Measurements from ENCODE around the gene TRIM37. TPM values are rescaled to one million over a fixed set of nuclear protein-coding genes. Genes with fewer than 3 reads are reported as not detected.

The TRIM37 gene
- total RNA-seq, 1 donor from 2014 or later = 19.3 TPM

DNA sequence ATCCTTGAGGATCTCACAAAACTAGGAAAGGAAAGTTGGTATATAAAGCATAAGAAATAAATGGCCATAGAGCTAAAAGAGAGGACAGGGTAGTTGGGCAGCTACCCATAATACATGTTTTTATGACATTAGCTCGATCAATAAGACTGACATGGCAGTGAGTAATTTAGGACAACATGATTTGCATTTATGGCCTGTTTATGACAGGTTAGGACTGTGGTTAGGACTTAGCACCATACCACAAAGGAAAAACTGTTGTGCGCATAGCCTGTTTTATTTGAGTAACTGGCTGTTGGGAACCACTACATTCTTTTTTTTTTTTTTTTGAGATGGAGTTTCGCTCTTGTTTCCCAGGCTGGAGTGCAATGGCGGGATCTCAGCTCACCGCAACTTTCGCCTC is 18.0 kb upstream of the TRIM37 start:
- Histone ChIP-seq H3K4me1 (no peaks in the 10 kb centered on the region), H3K27me3 (ENCODE audit: low read depth) (no peaks in the 10 kb centered on the region), H3K27ac (no peak overlapping the region), H3K4me3 (no peak overlapping the region), H3K9me3 (no peaks in the 10 kb centered on the region), H3K36me3 (peaks cover 44% of the 10 kb centered on the region)
- ATAC-seq = no peak
- DNase-seq = no peak
- TF ChIP-seq, protein P1, sequence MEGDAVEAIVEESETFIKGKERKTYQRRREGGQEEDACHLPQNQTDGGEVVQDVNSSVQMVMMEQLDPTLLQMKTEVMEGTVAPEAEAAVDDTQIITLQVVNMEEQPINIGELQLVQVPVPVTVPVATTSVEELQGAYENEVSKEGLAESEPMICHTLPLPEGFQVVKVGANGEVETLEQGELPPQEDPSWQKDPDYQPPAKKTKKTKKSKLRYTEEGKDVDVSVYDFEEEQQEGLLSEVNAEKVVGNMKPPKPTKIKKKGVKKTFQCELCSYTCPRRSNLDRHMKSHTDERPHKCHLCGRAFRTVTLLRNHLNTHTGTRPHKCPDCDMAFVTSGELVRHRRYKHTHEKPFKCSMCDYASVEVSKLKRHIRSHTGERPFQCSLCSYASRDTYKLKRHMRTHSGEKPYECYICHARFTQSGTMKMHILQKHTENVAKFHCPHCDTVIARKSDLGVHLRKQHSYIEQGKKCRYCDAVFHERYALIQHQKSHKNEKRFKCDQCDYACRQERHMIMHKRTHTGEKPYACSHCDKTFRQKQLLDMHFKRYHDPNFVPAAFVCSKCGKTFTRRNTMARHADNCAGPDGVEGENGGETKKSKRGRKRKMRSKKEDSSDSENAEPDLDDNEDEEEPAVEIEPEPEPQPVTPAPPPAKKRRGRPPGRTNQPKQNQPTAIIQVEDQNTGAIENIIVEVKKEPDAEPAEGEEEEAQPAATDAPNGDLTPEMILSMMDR (IDR thresholded peaks at IDR 0.05) = no peak
- intact Hi-C loops (cut with DNase I) = no loop called here

DNA sequence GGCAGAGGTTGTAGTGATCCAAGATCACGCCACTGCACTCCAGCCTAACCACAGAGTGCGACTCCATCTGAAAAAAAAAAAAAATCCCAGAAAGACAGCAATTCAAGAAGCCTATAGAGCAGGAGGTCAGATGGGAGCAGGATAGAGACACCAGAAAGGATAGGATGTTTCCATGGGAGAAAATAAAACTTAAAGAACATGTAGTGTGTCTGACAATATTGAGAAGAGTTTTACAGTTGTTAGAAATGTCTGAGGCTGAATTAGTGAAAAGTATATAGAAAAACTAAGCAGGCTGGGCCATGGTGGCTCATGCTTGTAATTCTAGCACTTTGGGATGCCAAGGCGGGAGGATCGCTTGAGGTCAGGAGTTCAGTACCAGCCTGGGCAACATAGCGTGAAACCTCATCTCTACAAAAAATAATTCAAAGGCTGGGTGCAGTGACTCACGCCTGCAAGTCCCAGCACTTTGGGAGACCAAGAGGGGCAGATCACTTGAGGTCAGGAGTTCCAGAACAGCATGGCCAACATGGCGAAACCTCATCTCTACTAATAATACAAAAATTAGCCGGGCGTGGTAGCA is 15.3 kb upstream of the TRIM37 start:
- H3K27ac ChIP-seq = no peak overlapping the region
- no peak for DNase-seq
- H3K36me3 ChIP-seq = peaks cover 44% of the 10 kb centered on the region
- intact Hi-C loops (cut with DNase I) = no loop called here
- H3K4me3 ChIP-seq = no peak overlapping the region
- no peaks in the 10 kb centered on the region for H3K4me1 ChIP-seq
- H3K27me3 ChIP-seq (ENCODE audit: low read depth) = no peaks in the 10 kb centered on the region
- H3K9me3 ChIP-seq = no peaks in the 10 kb centered on the region
- TF ChIP-seq, protein P1 (IDR thresholded peaks at IDR 0.05) = no peak
- no peak for ATAC-seq

DNA sequence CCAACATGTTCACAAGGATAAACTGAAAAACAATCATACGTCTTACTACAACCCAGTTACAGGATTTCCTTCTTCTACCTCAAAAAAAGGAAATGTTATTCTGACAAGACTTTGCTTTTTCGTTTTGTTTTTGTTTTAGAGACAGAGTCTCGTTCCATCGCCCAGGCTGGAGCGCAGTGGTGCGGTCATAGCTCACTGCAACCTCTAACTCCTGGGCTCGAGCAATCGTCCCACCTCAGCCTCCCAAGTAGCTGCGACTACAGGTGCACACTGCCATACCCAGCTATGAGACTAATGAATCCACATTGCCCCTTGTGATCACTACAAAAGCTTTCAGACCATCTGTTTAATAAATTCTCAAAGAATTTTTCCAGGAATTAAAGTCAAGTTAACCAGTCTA is 8.8 kb upstream of the TRIM37 start:
- intact Hi-C loops (cut with DNase I) = no loop called here
- TF ChIP-seq, protein P1 (IDR thresholded peaks at IDR 0.05) = no peak
- Histone ChIP-seq H3K4me3 (no peak overlapping the region), H3K27ac (no peak overlapping the region), H3K4me1 (peaks cover 8% of the 10 kb centered on the region), H3K36me3 (peaks cover 43% of the 10 kb centered on the region), H3K9me3 (no peaks in the 10 kb centered on the region), H3K27me3 (ENCODE audit: low read depth) (no peaks in the 10 kb centered on the region)
- ATAC-seq (no peak), DNase-seq (no peak)

DNA sequence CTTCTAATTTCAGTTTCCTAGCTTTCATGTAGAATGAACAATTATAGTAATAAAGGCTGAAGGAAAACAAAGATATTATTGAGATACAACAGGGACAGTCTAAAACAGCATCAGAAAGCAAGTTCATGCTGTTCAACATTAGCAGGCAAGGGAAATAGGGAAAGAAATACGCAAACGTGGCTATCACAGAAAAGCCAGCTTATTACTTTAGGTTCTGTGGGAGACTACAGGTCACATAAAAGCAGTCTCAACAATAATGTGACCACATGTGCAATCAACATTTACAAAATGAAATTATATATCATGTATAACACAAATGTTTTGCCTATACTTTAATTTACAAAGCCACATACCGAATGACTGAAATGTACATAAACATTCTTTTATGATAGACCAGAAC is 4.9 kb upstream of the TRIM37 start:
- H3K27ac ChIP-seq = no peak overlapping the region
- H3K9me3 ChIP-seq = no peaks in the 10 kb centered on the region
- DNase-seq (no peak), ATAC-seq (no peak)
- TF ChIP-seq, protein P1 (IDR thresholded peaks at IDR 0.05) = no peak
- intact Hi-C loops (cut with DNase I) = no loop called here
- no peak overlapping the region for H3K4me3 ChIP-seq
- H3K27me3 ChIP-seq (ENCODE audit: low read depth) = no peaks in the 10 kb centered on the region
- H3K36me3 ChIP-seq = peaks cover 18% of the 10 kb centered on the region
- peaks cover 18% of the 10 kb centered on the region for H3K4me1 ChIP-seq

DNA sequence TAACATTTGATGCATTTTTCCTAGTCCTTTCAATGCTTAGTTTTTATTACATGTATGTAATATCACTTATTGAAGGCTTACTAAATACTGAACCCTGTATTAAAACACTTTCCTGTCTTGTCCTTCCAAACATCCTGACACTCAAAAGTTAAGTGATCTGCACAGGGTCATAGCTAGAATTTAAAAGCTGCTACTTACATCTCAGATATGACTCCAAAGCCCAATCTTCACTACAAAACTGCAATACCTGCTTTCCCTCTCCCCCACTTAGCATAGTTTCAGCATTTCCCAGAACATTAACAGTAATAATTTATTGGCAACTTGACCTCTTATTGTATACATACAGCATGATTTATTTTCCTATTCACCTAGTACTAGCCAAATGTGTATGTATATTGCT is 4.3 kb upstream of the TRIM37 start:
- Histone ChIP-seq H3K4me1 (peaks cover 18% of the 10 kb centered on the region), H3K36me3 (peaks cover 18% of the 10 kb centered on the region), H3K27ac (no peak overlapping the region), H3K9me3 (no peaks in the 10 kb centered on the region), H3K4me3 (no peak overlapping the region), H3K27me3 (ENCODE audit: low read depth) (no peaks in the 10 kb centered on the region)
- DNase-seq = no peak
- ATAC-seq = no peak
- intact Hi-C loops (cut with DNase I) = no loop called here
- TF ChIP-seq, protein P1 (IDR thresholded peaks at IDR 0.05) = no peak

Data from lower lobe of right lung (tissue), 2 donors.